ENCODE results near the gene COL18A1.

- TF ChIP-seq CTCF (IDR thresholded peaks at IDR 0.05): no peak
- TF ChIP-seq POLR2A (IDR thresholded peaks at IDR 0.05): no peak
Measured at GRCh38 chr21:45448283-45448809, 43.4 kb downstream of the COL18A1 start.
